Measurements from ENCODE around the gene MCOLN1.

Gene MCOLN1

GRCh38 chr19:7550987-7551761, 28.8 kb downstream of the MCOLN1 start:
- Mint-ChIP-seq H3K4me1 (ENCODE audit: low read depth) (peaks cover 6% of the 10 kb centered on the region), H3K27ac (no peak overlapping the region), H3K27me3 (ENCODE audit: low read depth) (no peaks in the 10 kb centered on the region), H3K36me3 (ENCODE audit: low read depth) (peaks cover 22% of the 10 kb centered on the region), H3K9me3 (no peaks in the 10 kb centered on the region), H3K4me3 (no peak overlapping the region)
- DNase-seq (ENCODE audit: low spot score), result no peak

GRCh38 chr19:7552781-7553180, 30.4 kb downstream of the MCOLN1 start:
- Mint-ChIP-seq H3K36me3 (ENCODE audit: low read depth) (peaks cover 28% of the 10 kb centered on the region), H3K9me3 (no peaks in the 10 kb centered on the region), H3K4me1 (ENCODE audit: low read depth) (peaks cover 3% of the 10 kb centered on the region), H3K27me3 (ENCODE audit: low read depth) (no peaks in the 10 kb centered on the region), H3K27ac (no peak overlapping the region), H3K4me3 (no peak overlapping the region)
- no peak for DNase-seq (ENCODE audit: low spot score)

GRCh38 chr19:7554565-7554964, 32.1 kb downstream of the MCOLN1 start:
- H3K4me1 Mint-ChIP-seq (ENCODE audit: low read depth), result peaks cover 3% of the 10 kb centered on the region
- no peak overlapping the region for H3K27ac Mint-ChIP-seq
- no peak for DNase-seq (ENCODE audit: low spot score)
- H3K27me3 Mint-ChIP-seq (ENCODE audit: low read depth), result no peaks in the 10 kb centered on the region
- H3K9me3 Mint-ChIP-seq, result no peaks in the 10 kb centered on the region
- peaks cover 39% of the 10 kb centered on the region for H3K36me3 Mint-ChIP-seq (ENCODE audit: low read depth)
- no peak overlapping the region for H3K4me3 Mint-ChIP-seq

- Mint-ChIP-seq H3K27ac (no peak overlapping the region), H3K9me3 (no peaks in the 10 kb centered on the region), H3K36me3 (ENCODE audit: low read depth) (peaks cover 37% of the 10 kb centered on the region), H3K4me3 (no peak overlapping the region), H3K4me1 (ENCODE audit: low read depth) (peaks cover 3% of the 10 kb centered on the region), H3K27me3 (ENCODE audit: low read depth) (no peaks in the 10 kb centered on the region)
- DNase-seq (ENCODE audit: low spot score), result no peak
Observed at GRCh38 chr19:7554990-7555864, 32.8 kb downstream of the MCOLN1 start.

GRCh38 chr19:7556696-7557315, 34.4 kb downstream of the MCOLN1 start:
- DNase-seq (ENCODE audit: low spot score), result no peak
- Mint-ChIP-seq H3K4me3 (no peak overlapping the region), H3K27ac (no peak overlapping the region), H3K36me3 (ENCODE audit: low read depth) (peaks cover 32% of the 10 kb centered on the region), H3K27me3 (ENCODE audit: low read depth) (no peaks in the 10 kb centered on the region), H3K9me3 (no peaks in the 10 kb centered on the region), H3K4me1 (ENCODE audit: low read depth) (peaks cover 3% of the 10 kb centered on the region)

- Mint-ChIP-seq H3K4me3 (no peak overlapping the region), H3K4me1 (ENCODE audit: low read depth) (no peaks in the 10 kb centered on the region), H3K27me3 (ENCODE audit: low read depth) (no peaks in the 10 kb centered on the region), H3K27ac (no peak overlapping the region), H3K9me3 (no peaks in the 10 kb centered on the region), H3K36me3 (ENCODE audit: low read depth) (peaks cover 26% of the 10 kb centered on the region)
- no peak for DNase-seq (ENCODE audit: low spot score)
Observed at GRCh38 chr19:7558667-7559066, 36.2 kb downstream of the MCOLN1 start.

- Mint-ChIP-seq H3K36me3 (ENCODE audit: low read depth) (peaks cover 26% of the 10 kb centered on the region), H3K27ac (no peak overlapping the region), H3K4me1 (ENCODE audit: low read depth) (no peaks in the 10 kb centered on the region), H3K27me3 (ENCODE audit: low read depth) (no peaks in the 10 kb centered on the region), H3K9me3 (no peaks in the 10 kb centered on the region), H3K4me3 (no peak overlapping the region)
- DNase-seq (ENCODE audit: low spot score), result no peak
Observed at GRCh38 chr19:7559102-7559501, 36.7 kb downstream of the MCOLN1 start.

- H3K27ac Mint-ChIP-seq, result no peak overlapping the region
- DNase-seq (ENCODE audit: low spot score), result no peak
- H3K4me1 Mint-ChIP-seq (ENCODE audit: low read depth), result no peaks in the 10 kb centered on the region
- no peaks in the 10 kb centered on the region for H3K9me3 Mint-ChIP-seq
- H3K4me3 Mint-ChIP-seq, result no peak overlapping the region
- no peaks in the 10 kb centered on the region for H3K27me3 Mint-ChIP-seq (ENCODE audit: low read depth)
- H3K36me3 Mint-ChIP-seq (ENCODE audit: low read depth), result peaks cover 26% of the 10 kb centered on the region
Observed at GRCh38 chr19:7560255-7560654, 37.8 kb downstream of the MCOLN1 start.

- no peak overlapping the region for H3K4me3 Mint-ChIP-seq
- no peaks in the 10 kb centered on the region for H3K9me3 Mint-ChIP-seq
- no peaks in the 10 kb centered on the region for H3K27me3 Mint-ChIP-seq (ENCODE audit: low read depth)
- H3K27ac Mint-ChIP-seq, result no peak overlapping the region
- no peaks in the 10 kb centered on the region for H3K4me1 Mint-ChIP-seq (ENCODE audit: low read depth)
- peaks cover 24% of the 10 kb centered on the region for H3K36me3 Mint-ChIP-seq (ENCODE audit: low read depth)
- DNase-seq (ENCODE audit: low spot score), result no peak
Observed at GRCh38 chr19:7561325-7561724, 38.9 kb downstream of the MCOLN1 start.

GRCh38 chr19:7562646-7563393, 40.4 kb downstream of the MCOLN1 start:
- Mint-ChIP-seq H3K4me1 (ENCODE audit: low read depth) (no peaks in the 10 kb centered on the region), H3K9me3 (no peaks in the 10 kb centered on the region), H3K4me3 (no peak overlapping the region), H3K36me3 (ENCODE audit: low read depth) (peaks cover 16% of the 10 kb centered on the region), H3K27me3 (ENCODE audit: low read depth) (no peaks in the 10 kb centered on the region), H3K27ac (no peak overlapping the region)
- DNase-seq (ENCODE audit: low spot score), result no peak

- Mint-ChIP-seq H3K36me3 (ENCODE audit: low read depth) (peaks cover 5% of the 10 kb centered on the region), H3K4me3 (no peak overlapping the region), H3K9me3 (no peaks in the 10 kb centered on the region), H3K27ac (no peak overlapping the region), H3K4me1 (ENCODE audit: low read depth) (no peaks in the 10 kb centered on the region), H3K27me3 (ENCODE audit: low read depth) (no peaks in the 10 kb centered on the region)
- DNase-seq (ENCODE audit: low spot score), result no peak
Observed at GRCh38 chr19:7564866-7565265, 42.4 kb downstream of the MCOLN1 start.

- Mint-ChIP-seq H3K4me1 (ENCODE audit: low read depth) (no peaks in the 10 kb centered on the region), H3K27me3 (ENCODE audit: low read depth) (no peaks in the 10 kb centered on the region), H3K4me3 (no peak overlapping the region), H3K9me3 (no peaks in the 10 kb centered on the region), H3K27ac (no peak overlapping the region), H3K36me3 (ENCODE audit: low read depth) (peaks cover 2% of the 10 kb centered on the region)
- DNase-seq (ENCODE audit: low spot score), result no peak
Observed at GRCh38 chr19:7565332-7565731, 42.9 kb downstream of the MCOLN1 start.

- H3K9me3 Mint-ChIP-seq, result no peaks in the 10 kb centered on the region
- no peaks in the 10 kb centered on the region for H3K36me3 Mint-ChIP-seq (ENCODE audit: low read depth)
- no peak for DNase-seq (ENCODE audit: low spot score)
- no peaks in the 10 kb centered on the region for H3K4me1 Mint-ChIP-seq (ENCODE audit: low read depth)
- H3K4me3 Mint-ChIP-seq, result no peak overlapping the region
- no peaks in the 10 kb centered on the region for H3K27me3 Mint-ChIP-seq (ENCODE audit: low read depth)
- no peak overlapping the region for H3K27ac Mint-ChIP-seq
Observed at GRCh38 chr19:7570761-7571160, 48.3 kb downstream of the MCOLN1 start.

Measured in T-helper 2 cell treated with Interferon-gamma antibody and Interleukin-4, amounts not matched to agents 5 μg/mL and 100 μg/mL, for 36 hours (primary cell).